HG03457 (cell line): ENCODE results near the gene OXNAD1.

Experiments
- ATAC-seq: cut with Tn5 transposase; IDR thresholded peaks from one replicate; pipeline ENCODE4 v1.9.1; 2021; ENCODE audit warnings: moderate number of reproducible peaks; ENCODE audit not compliant: unreplicated experiment

The OXNAD1 gene

GRCh38 chr3:16352428-16352827 lies 87.4 kb downstream of the OXNAD1 start:
- no peak for ATAC-seq

GRCh38 chr3:16354291-16354690 lies 89.3 kb downstream of the OXNAD1 start:
- ATAC-seq, result no peak
